Stimulated activated CD8-positive, alpha-beta memory T cell treated with anti-CD3 and anti-CD28 coated beads, Interleukin-7, amount 100 ng/mL, for 4 hours (primary cell): ENCODE results near the gene PIK3C2G.
"Not testable (repeated sequence)": the region's sequence is repeated elsewhere in the genome, so short reads cannot be mapped to it uniquely, and the experiment has no call there.

ENCODE experiments used
- DNase-seq, 2 donors: peaks; one replicate each; pipeline ENCODE4 v3.0.0-alpha.2; 2020; ENCODE audit warnings: low read depth in 2 of 2

PIK3C2G gene

GRCh38 chr12:18261273-18261672, at the start of gene PIK3C2G:
PIK3C2G (plus strand) TSS chr12:18261518; CDS start chr12:18282082, 20,564 bp downstream.
- DNase-seq, result no peak

DNA sequence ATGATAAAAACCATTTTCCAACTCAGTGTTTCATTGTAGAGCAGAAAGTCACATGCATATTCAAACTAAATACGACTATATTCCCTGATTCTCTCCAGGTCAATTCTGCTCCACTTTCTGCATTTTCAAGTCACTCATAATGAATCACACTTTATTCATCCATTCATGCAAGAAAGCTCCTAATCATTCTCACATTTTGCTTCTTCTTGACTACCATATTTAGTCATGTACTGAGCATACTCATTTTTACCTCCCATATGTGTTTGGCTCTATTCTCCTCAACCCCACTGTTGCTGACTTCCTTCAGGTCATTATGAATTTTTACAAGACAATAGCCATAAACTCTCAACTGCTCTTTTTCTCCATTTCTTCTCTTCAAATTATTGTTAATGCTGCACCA, 43.4 kb upstream of the PIK3C2G start:
- DNase-seq, result no peak

DNA sequence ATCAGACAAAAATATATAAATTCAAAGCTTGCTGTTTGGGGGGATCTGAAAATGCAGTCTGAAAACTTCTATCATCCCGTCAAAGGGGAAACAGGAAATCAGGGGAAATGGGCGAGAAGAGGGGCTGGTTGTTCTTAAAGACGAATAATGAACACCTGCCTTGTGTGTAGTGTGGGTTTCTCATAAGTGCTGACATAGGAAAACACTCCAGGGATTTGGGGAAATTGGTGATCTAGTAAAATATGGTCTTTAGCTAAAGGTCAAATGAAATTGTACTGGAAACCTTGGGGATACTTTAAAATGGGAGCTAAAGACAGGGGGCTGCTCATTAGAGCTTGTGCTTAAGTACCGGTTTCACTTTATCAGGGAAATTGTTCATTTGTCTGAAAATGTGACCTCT, 39.6 kb upstream of the PIK3C2G start:
- no peak for DNase-seq

GRCh38 chr12:18222699-18223098, 38.6 kb upstream of the PIK3C2G start:
- no peak for DNase-seq

DNA sequence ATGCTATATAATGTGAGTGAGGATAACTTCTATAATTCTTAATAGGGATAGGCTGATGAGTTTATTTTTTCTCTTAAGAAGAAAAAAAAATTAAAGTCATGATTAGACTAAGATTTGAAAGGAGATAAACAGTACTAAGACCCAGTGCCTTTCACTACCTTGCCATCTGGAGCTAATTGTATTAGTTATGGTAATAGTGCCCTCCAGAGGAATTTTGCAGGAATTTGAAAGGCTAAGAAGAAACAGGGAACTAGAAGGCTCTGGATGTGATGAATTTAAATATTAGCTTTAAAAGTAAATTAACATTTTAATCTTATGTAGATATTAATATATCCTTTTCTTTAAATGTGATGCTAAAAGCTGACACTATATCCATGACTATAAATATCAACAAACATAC, 36.6 kb upstream of the PIK3C2G start:
- no peak for DNase-seq

- no peak for DNase-seq
Observed at GRCh38 chr12:18239526-18239925, 21.8 kb upstream of the PIK3C2G start.

DNA sequence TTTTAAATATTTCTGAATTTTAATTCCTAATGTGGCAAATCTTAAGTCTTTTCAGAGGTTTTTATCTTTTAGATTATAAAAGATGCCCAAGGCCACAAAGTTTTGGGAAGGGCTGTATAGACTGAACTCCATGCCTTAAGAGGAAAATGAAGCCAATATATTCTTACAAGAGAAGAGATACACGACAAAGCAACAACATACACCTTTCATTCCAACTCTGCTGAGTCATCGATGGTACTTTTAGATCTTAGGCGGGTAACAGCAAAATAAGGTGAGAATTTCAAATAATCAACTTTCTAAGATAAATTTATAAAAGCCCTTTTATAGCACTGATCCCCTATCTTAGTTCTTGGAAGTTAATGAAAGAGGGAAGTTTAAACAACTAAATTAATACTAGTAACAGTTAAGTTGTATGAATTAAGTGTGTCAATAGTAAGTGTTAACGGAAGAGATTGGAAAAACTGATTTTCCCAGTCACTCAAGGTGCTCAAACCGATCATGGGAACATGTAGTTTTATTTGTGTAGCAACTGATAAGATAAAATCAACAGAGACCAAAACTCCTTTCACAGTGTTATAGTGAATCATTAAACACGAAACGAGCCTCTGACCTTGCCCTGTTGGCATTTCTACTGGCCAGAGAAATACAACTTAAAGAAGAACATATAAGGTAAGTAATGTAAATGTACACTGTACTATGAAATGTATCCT, 18.8 kb upstream of the PIK3C2G start:
- no peak for DNase-seq

DNA sequence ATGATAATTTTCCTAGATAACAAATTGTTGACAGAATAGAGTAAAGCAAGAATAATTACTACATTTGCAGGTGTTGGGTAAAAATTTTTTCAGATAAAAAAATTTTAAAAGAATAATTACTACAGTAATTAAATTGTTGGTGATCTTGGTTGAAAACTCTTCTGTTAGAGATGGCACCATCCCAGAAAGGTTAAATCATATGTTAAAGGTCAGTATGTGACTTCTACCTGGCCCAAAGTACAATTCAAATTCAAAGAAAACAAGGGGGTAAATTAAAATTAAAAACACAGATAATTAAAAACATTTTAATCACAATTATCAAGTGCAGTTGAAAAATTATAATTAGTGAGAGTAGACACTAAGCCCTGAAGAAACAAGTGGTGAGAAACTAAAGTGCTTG, 18.1 kb upstream of the PIK3C2G start:
- no peak for DNase-seq

DNA sequence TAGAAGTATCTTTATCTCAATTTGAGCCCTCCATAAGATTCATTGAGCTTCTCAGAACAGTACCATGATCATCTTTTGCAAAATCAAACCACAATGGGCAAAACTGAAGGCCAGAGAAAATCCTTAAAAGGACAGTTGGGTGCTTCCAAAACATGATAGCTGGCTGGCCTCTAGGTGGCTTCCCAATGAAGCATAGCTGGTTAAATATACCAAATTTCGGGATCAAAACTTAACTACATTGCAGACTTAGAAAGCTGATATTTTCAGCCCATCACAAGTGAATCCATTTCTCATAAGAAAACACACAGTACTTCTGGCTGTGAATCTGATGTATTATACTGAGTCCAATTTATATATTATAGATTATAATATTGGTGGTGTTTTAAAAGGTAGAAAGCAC, 15.3 kb upstream of the PIK3C2G start:
- DNase-seq, result no peak

DNA sequence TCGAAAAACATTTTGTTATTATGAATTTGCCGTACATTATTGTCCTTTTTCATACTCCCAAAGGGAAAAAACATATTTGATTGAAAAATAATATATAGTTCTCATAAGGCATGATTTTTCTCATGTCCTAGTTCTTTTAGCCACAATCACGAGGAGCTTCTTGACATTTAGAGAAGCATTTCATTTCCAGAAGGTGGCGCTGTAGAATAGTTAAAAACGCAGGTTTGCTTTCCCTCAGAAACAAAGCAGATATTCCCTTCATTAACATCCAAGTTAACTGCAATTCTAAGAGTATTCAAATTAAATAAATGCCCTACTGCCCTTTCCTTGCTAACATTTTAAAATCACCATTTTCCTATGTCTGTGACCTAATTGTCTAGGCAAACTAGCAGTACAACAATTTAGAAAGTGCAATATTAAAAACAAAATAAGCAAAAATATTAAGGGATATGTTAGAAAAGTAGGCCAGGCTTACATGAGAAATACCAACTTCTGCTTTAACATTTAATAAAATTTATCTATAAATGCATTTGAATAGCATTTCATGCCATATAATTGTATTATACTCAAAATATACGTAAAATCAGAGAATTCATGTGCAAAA, 10.9 kb upstream of the PIK3C2G start:
- no peak for DNase-seq

- no peak for DNase-seq
Observed at GRCh38 chr12:18254081-18254480, 7.2 kb upstream of the PIK3C2G start.

DNA sequence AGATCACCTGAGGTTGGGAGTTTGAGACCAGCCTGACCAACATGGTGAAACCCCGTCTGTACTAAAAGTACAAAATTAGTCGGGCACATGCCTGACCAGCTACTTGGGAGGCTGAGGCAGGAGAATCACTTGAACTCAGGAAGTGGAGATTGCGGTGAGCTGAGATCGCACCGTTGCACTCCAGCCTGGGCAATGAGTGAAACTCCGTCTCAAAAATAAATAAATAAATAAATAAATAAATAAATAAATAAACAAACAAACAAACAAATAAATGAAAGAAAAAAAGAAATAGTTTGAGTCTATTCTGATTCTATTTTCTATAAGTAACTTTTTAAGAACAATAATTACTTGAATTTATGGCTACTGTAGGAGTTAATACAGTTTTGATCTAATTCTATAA, 6.3 kb upstream of the PIK3C2G start:
- DNase-seq, result not testable (repeated sequence)

GRCh38 chr12:18257251-18257650, 4.1 kb upstream of the PIK3C2G start:
- DNase-seq, result no peak

DNA sequence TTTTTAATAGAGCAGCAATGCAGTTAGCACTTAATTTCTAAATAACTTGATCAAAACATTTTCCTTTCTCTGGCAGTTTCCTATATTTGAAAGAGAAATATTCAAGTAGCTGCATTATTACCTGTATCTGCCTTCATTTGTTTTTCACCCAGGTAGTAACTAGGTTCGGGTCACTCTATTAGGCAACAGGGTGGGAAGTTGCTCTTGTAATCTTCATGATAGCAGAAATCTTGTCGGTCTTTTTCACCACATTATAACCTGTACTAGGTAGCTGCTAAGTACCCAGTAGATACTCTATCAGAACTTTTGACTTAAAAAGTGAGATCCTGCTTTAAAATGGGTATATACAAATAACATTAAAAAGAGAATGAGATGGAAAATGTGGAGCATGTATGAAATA, 2.4 kb upstream of the PIK3C2G start:
- no peak for DNase-seq

DNA sequence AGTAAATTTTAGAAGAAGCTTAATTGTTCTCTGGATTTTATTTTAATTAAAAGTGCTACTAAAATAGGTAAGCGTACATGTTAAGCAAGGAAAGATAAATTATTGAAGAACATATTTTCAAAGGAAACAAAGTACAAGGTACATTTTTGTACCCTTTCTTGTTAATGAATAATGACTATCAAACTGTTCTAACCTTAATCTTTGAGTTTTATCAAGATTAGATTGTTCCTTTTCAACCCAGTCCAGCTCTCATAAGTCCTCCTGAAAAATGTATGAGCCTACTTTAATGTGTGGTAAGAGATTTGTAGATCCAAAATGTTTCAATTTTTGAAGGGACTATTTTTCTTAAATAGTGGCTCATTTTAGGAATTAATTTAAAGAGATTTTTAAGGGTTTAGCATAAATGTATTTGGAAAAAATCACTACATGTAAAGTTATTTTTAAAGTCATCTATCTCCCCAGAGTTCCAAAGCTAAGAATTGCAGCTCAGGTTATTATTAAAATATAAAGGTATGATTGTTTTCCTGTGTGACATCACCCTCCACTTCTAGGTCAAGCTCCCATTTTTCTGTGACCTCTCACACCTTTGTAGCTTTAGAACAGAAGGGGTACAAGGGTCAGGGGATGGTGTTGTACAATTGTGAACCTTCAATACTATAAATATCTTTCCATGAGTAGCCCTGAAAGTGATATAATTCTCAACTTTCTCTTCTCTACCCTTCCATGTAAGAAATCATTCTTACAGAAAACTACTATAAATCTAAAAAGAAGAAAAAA, 1.2 kb upstream of the PIK3C2G start:
- no peak for DNase-seq

DNA sequence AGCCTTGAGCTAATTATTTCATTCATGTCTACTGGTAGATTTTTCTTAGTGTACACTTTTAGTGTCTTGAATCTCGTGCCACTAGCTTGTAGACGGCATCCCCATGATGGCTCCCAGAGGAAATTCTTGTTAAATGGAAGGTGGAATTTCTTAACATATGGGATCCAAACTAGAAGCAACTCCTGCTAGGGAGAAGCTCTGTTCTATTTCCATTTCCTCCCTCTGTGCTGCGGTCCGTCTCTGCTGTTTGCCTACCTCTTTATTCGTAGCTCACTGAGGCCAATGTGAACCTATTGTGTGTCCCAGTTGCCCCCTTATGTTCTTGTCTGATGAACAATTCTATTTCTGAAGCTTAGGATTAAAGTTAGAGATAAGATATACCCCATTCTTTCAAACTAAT, 588 bp downstream of the PIK3C2G start:
- no peak for DNase-seq

- no peak for DNase-seq
Observed at GRCh38 chr12:18262514-18262913, 1.2 kb downstream of the PIK3C2G start.

- DNase-seq, result no peak
Observed at GRCh38 chr12:18264581-18265075, 3.3 kb downstream of the PIK3C2G start.

GRCh38 chr12:18267427-18268099, 6.2 kb downstream of the PIK3C2G start:
- DNase-seq, result no peak

DNA sequence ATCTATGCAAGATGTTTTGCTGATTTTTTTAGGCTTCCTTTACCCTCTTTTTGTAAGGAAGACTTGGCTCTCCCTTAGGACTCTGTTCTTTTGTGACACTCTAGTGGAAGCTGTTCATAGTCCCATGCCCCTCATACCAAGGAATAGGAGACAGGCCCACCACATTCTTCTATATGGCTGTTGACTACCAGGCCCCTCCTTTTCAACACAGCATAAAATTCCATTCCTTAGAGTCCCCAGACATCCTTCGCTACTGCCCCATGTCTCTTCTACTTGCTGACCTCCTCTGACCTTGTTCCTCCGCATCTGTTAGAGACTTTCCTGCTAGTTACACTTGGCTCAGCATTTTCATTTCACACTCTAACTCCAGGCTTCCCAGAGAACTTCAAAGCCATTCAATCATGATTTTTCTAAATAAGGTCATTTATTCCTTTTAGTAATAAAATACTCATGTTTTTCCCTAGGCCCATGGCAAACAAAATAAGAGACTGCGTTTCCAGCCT, 9.7 kb downstream of the PIK3C2G start:
- no peak for DNase-seq

DNA sequence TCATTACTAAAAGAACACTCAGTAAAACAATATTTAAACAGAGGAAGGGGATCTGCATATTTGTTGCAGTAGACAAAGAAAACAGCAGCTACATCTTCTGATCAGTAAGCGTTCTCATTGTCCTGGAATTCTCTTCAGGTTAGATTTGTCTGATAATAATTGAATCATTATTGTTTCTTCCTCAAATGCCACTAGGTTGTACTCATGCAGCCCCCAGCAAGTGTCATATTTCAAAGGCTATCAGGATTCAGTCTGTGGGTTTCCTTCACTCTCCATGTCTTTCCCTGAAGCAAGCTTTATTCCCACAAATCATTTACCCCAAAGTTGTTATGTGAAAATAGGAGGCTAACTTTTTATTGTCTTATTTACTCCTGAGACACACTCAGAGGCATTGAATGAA, 14.7 kb downstream of the PIK3C2G start:
- no peak for DNase-seq

DNA sequence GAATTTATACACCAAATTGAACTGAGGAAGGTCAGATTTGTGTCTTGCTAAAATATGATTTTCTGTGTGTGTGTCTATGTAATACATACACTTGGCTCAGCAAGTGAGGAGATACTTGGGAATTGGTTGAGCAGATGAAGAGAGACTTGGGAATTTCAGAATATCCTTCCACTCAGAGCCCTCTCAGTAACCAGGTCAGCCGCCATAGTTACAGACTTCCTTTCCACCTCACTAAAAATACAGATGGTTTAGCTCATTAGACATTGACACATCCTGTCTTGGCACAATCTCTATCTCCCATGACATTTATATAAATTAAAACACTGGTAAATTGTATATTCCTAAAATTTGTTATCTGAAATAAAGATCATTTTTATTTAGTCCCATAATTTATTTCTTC, 15.9 kb downstream of the PIK3C2G start:
- DNase-seq, result no peak
